Measurements from ENCODE around the gene NEXN.

GRCh38 chr1:77881061-77881460 is 7.4 kb upstream of the NEXN start:
- TF ChIP-seq CTCF (IDR thresholded peaks at IDR 0.05) (no peak), POLR2A (IDR thresholded peaks at IDR 0.05) (no peak), POLR2AphosphoS5 (IDR thresholded peaks at IDR 0.05) (no peak)

Measured in prostate gland (tissue), 2 donors.